ENCODE data around the gene GNPTG. TPM values are rescaled to one million over a fixed set of nuclear protein-coding genes. Genes with fewer than 3 reads are reported as not detected.

Gene GNPTG
- total and polyA plus RNA-seq, 9 of the 15 experiments (the other 6 are each of a cell fraction or from before 2014, with no cell fraction given) = 0.69 to 33.3 (median 13.6) TPM

GRCh38 chr16:1331712-1332617 lies 19.8 kb upstream of the GNPTG start (continued):
- TF ChIP-seq MAX (CRISPR knock-in tag; IDR thresholded peaks at IDR 0.05) = peak; percentile 44; the same call in 1 of the 2 replicates
- TF ChIP-seq DPF2 (IDR thresholded peaks at IDR 0.05) = peak; percentile 47; the same call in 1 of the 2 replicates
- TF ChIP-seq IRF1 (CRISPR knock-in tag; IDR thresholded peaks at IDR 0.05; ENCODE audit: borderline replicate concordance) = no peak
- peak; percentile 23; the same call in 1 of the 2 replicates for TF ChIP-seq CXXC5 (CRISPR knock-in tag; IDR thresholded peaks at IDR 0.05)
- TF ChIP-seq ZNF699 (CRISPR knock-in tag; IDR thresholded peaks at IDR 0.05; ENCODE audit: insufficient replicate concordance) = no peak
- TF ChIP-seq ZFP91 (CRISPR knock-in tag; IDR thresholded peaks at IDR 0.05) = no peak
- TF ChIP-seq ZNF395 (CRISPR knock-in tag; IDR thresholded peaks at IDR 0.05) = no peak
- no peak for TF ChIP-seq PHF20 (IDR thresholded peaks at IDR 0.05; ENCODE audit: partially characterized antibody)
- no peak for TF ChIP-seq MYBL2 (IDR thresholded peaks at IDR 0.05; ENCODE audit: low read depth)
- no peak for TF ChIP-seq MYBL2 (CRISPR knock-in tag; IDR thresholded peaks at IDR 0.05; ENCODE audit: borderline replicate concordance)
- TF ChIP-seq SUPT5H (IDR thresholded peaks at IDR 0.05) = peak; percentile 64; the same call in 1 of the 2 replicates
- no peak for TF ChIP-seq BRD4 (IDR thresholded peaks at IDR 0.05)
- TF ChIP-seq STAT6 (CRISPR knock-in tag; IDR thresholded peaks at IDR 0.05) = no peak; the same call in 1 of the 2 replicates
- no peak for TF ChIP-seq ZNF23 (CRISPR knock-in tag; IDR thresholded peaks at IDR 0.05)
- TF ChIP-seq HNRNPLL (IDR thresholded peaks at IDR 0.05; ENCODE audit: low read depth, low read length, poor library complexity, severe bottlenecking) = peak; percentile 14
